Gastrocnemius medialis (tissue), 4 donors: Measurements from ENCODE around the gene MROH2A.

Source experiments
- POLR2A ChIP-seq, 2 donors: fragments of 450-650 bp; IDR thresholded peaks; one replicate each; pipeline ENCODE4 v1.6.1; 2017; ENCODE audit warnings: antibody characterized with exemption in 2 of 2, mild to moderate bottlenecking in 2 of 2, moderate library complexity in 2 of 2
- TF ChIP-seq, protein P1 (sequence below), 5 experiments: fragments of 450-650 bp in 3 of 5; fragments of 200-600 bp in 2 of 5; sonication (generic) in 2 of 5; IDR thresholded peaks in 4 of 5; conservative IDR thresholded peaks in 1 of 5; 1 replicate in 4 of 5; 2 replicates in 1 of 5; pipeline ENCODE4 v1.5.1; 2016 to 2019; ENCODE audit warnings: antibody characterized with exemption in 5 of 5, mild to moderate bottlenecking in 3 of 5, moderate library complexity in 3 of 5

- TF ChIP-seq, protein P1, sequence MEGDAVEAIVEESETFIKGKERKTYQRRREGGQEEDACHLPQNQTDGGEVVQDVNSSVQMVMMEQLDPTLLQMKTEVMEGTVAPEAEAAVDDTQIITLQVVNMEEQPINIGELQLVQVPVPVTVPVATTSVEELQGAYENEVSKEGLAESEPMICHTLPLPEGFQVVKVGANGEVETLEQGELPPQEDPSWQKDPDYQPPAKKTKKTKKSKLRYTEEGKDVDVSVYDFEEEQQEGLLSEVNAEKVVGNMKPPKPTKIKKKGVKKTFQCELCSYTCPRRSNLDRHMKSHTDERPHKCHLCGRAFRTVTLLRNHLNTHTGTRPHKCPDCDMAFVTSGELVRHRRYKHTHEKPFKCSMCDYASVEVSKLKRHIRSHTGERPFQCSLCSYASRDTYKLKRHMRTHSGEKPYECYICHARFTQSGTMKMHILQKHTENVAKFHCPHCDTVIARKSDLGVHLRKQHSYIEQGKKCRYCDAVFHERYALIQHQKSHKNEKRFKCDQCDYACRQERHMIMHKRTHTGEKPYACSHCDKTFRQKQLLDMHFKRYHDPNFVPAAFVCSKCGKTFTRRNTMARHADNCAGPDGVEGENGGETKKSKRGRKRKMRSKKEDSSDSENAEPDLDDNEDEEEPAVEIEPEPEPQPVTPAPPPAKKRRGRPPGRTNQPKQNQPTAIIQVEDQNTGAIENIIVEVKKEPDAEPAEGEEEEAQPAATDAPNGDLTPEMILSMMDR (IDR thresholded peaks at IDR 0.05 in 4 of 5, conservative IDR thresholded peaks at IDR 0.05 in 1 of 5): no peak
- no peak for TF ChIP-seq POLR2A (IDR thresholded peaks at IDR 0.05)
Observed at GRCh38 chr2:233779722-233780121, 1.6 kb downstream of the MROH2A start.
